Measurements from ENCODE around the gene SOX12. TPM values are rescaled to one million over a fixed set of nuclear protein-coding genes. Genes with fewer than 3 reads are reported as not detected.

The SOX12 gene
- total RNA-seq, 1 experiment from 2014 or later = 59.1 TPM

DNA sequence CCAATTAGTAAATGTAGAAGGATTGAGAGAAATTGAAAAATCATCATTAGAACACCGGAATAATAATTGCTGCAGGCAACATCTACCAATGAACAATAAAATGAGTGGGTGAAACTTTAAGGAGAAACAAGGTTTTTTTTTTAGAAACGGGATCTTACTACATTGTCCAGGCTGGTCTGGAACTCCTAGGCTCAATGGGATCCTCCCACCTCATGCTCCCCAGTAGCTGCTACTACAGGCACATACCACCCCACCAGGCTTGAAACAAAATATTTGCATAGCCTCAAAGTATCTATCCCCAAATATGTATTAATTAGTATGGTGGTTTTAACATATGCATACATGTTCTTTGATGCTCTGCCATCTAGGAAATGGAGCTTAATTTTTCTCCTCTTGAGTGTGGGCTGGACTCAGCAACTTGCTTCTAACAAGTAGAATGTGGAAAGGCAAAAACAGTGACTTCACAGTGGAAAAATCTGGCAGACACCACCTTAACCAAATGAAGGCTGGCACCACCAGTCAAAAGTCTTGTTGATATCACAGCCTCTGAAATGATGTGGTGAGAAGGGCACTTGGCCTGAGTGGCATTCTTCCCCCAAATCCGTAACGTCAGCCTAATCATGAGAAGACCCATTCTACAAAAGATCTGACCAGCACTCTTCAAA is 33.7 kb downstream of the SOX12 start:
- Mint-ChIP-seq H3K9me3 (no peaks in the 10 kb centered on the region), H3K27ac (no peak overlapping the region), H3K4me3 (no peak overlapping the region), H3K4me1 (peaks cover 15% of the 10 kb centered on the region), H3K27me3 (ENCODE audit: low read depth) (no peaks in the 10 kb centered on the region), H3K36me3 (no peaks in the 10 kb centered on the region)
- DNase-seq (ENCODE audit: low spot score) (no peak), ATAC-seq (no peak)
- CTCF ChIA-PET = interaction anchor here (0.6 to 4.7 kb wide), 4 partner anchors 22 to 94 kb away, joined by 3 to 38 read pairs (median 4); no protein-coding TSS in a partner anchor
- TF ChIP-seq, protein P1, sequence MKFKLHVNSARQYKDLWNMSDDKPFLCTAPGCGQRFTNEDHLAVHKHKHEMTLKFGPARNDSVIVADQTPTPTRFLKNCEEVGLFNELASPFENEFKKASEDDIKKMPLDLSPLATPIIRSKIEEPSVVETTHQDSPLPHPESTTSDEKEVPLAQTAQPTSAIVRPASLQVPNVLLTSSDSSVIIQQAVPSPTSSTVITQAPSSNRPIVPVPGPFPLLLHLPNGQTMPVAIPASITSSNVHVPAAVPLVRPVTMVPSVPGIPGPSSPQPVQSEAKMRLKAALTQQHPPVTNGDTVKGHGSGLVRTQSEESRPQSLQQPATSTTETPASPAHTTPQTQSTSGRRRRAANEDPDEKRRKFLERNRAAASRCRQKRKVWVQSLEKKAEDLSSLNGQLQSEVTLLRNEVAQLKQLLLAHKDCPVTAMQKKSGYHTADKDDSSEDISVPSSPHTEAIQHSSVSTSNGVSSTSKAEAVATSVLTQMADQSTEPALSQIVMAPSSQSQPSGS (CRISPR knock-in tag; IDR thresholded peaks at IDR 0.05; ENCODE audit: borderline replicate concordance, low read depth) = no peak
- TF ChIP-seq ZNF121 (CRISPR knock-in tag; IDR thresholded peaks at IDR 0.05) (0 out of 2 replicates have a peak, but pooled peaks have one; percentile 34), ZNF138 (CRISPR knock-in tag; conservative IDR thresholded peaks at IDR 0.05) (no peak)
- POLR2A ChIA-PET = interaction anchor here (0.6 kb wide), 1 partner anchor 103 kb away, joined by 5 read pairs; the partner anchor contains the start of gene TBC1D20

DNA sequence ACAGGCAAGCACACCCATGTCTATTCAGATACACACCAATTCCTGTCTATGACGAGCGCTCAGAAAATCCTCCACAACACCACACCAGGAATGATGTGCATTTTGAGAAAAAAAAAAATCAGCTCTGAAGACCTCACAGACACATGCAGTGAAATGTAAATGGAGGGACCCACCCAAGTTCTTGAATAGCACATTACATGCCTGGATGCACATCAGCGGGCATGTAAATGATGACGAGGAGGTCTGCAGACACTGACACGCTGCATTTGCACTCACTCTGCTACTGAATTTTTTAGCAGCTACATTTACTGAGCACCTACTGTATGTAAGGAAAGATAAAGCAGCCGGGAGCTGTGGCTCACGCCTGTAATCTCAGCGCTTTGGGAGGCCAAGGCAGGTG is 36.2 kb downstream of the SOX12 start:
- Mint-ChIP-seq H3K36me3 (no peaks in the 10 kb centered on the region), H3K4me3 (no peak overlapping the region), H3K4me1 (peaks cover 23% of the 10 kb centered on the region), H3K9me3 (no peaks in the 10 kb centered on the region), H3K27ac (no peak overlapping the region), H3K27me3 (ENCODE audit: low read depth) (peaks cover 3% of the 10 kb centered on the region; the same call in 1 of the 2 replicates)
- ChIA-PET CTCF (interaction anchor here (0.9 to 4.7 kb wide), 9 partner anchors 10 to 377 kb away, joined by 3 to 38 read pairs (median 9); partner anchors contain the start of gene TRIB3), POLR2A (no interaction called here)
- DNase-seq (ENCODE audit: low spot score) (no peak), ATAC-seq (no peak)
- TF ChIP-seq, protein P2, sequence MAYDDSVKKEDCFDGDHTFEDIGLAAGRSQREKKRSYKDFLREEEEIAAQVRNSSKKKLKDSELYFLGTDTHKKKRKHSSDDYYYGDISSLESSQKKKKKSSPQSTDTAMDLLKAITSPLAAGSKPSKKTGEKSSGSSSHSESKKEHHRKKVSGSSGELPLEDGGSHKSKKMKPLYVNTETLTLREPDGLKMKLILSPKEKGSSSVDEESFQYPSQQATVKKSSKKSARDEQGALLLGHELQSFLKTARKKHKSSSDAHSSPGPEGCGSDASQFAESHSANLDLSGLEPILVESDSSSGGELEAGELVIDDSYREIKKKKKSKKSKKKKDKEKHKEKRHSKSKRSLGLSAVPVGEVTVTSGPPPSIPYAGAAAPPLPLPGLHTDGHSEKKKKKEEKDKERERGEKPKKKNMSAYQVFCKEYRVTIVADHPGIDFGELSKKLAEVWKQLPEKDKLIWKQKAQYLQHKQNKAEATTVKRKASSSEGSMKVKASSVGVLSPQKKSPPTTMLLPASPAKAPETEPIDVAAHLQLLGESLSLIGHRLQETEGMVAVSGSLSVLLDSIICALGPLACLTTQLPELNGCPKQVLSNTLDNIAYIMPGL (CRISPR knock-in tag; IDR thresholded peaks at IDR 0.05) = no peak
- TF ChIP-seq HMGA2 (CRISPR knock-in tag; IDR thresholded peaks at IDR 0.05) (no peak), GABPB1 (CRISPR knock-in tag; IDR thresholded peaks at IDR 0.05) (0 out of 2 replicates have a peak, but pooled peaks have one; percentile 1)

DNA sequence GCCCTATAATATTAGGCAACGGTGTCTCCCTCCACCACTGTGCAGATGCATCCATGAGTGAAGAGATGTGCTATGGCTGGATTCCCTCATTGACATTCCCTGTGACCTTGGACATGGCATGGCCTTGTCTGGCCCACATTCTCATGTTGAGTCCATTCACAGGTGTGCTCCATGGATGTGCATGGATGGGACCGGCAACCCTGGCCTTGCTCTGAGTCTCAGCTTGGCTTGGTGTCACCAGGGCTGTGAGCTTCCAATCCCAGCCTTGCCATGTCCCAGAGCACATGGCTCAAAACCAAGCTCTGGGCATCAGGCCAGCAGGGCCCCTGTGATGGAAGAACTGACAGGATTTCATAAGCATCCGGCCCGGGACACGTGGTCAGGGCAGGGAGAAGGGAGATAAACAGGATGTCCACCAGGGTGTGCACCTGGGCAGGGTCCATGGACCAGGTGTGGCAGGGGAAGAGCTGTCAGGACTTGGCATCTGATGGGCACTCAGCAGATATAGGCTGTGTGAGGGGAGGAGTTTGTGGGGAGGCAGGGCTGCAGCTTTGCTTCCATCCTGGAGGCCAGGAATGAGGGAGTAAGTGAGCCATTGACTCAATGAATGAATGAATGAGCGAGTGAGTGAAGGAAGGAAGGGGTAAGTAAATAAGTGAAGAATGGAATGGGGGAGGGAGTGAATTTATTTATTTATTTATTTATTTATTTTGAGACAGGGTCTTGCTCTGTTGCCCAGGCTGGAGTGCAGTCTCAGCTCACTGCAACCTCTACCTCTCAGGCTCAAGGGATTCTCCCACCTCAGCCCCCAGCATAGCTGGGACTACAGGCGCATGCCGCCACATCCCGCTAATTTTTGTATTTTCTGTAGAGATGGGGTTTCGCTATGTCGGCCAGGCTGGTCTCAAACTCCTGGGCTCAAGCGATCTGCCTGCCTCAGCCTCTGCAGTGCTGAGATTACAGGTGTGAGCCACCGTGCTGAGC is 37.2 kb downstream of the SOX12 start:
- Mint-ChIP-seq H3K9me3 (no peaks in the 10 kb centered on the region), H3K27me3 (ENCODE audit: low read depth) (peaks cover 3% of the 10 kb centered on the region; the same call in 1 of the 2 replicates)

More for the DNA sequence above, 37.2 kb downstream of the SOX12 start:
- ATAC-seq (peak; percentile 71), DNase-seq (ENCODE audit: low spot score) (peak; percentile 57)
- Mint-ChIP-seq H3K4me3 (no peak overlapping the region), H3K4me1 (peaks cover 23% of the 10 kb centered on the region), H3K27ac (no peak overlapping the region), H3K36me3 (no peaks in the 10 kb centered on the region)
- ChIA-PET POLR2A (interaction anchor here (0.6 to 1.6 kb wide), 4 partner anchors 12 to 72 kb away, joined by 3 to 6 read pairs (median 4); partner anchors contain the start of gene TRIB3), CTCF (interaction anchor here (0.8 to 4.7 kb wide), 22 partner anchors 8 to 378 kb away, joined by 3 to 38 read pairs (median 3); partner anchors contain the start of genes NRSN2 and TRIB3)
- peak; percentile 100 for TF ChIP-seq GABPB1 (CRISPR knock-in tag; IDR thresholded peaks at IDR 0.05)
- TF ChIP-seq, protein P3, sequence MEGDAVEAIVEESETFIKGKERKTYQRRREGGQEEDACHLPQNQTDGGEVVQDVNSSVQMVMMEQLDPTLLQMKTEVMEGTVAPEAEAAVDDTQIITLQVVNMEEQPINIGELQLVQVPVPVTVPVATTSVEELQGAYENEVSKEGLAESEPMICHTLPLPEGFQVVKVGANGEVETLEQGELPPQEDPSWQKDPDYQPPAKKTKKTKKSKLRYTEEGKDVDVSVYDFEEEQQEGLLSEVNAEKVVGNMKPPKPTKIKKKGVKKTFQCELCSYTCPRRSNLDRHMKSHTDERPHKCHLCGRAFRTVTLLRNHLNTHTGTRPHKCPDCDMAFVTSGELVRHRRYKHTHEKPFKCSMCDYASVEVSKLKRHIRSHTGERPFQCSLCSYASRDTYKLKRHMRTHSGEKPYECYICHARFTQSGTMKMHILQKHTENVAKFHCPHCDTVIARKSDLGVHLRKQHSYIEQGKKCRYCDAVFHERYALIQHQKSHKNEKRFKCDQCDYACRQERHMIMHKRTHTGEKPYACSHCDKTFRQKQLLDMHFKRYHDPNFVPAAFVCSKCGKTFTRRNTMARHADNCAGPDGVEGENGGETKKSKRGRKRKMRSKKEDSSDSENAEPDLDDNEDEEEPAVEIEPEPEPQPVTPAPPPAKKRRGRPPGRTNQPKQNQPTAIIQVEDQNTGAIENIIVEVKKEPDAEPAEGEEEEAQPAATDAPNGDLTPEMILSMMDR (IDR thresholded peaks at IDR 0.05) = peak; percentile 28; the same call in 1 of the 2 replicates
- TF ChIP-seq, protein P4, sequence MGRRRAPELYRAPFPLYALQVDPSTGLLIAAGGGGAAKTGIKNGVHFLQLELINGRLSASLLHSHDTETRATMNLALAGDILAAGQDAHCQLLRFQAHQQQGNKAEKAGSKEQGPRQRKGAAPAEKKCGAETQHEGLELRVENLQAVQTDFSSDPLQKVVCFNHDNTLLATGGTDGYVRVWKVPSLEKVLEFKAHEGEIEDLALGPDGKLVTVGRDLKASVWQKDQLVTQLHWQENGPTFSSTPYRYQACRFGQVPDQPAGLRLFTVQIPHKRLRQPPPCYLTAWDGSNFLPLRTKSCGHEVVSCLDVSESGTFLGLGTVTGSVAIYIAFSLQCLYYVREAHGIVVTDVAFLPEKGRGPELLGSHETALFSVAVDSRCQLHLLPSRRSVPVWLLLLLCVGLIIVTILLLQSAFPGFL (CRISPR knock-in tag; IDR thresholded peaks at IDR 0.05; ENCODE audit: borderline replicate concordance) = peak; percentile 52; the same call in 1 of the 2 replicates
- TF ChIP-seq, protein P5, sequence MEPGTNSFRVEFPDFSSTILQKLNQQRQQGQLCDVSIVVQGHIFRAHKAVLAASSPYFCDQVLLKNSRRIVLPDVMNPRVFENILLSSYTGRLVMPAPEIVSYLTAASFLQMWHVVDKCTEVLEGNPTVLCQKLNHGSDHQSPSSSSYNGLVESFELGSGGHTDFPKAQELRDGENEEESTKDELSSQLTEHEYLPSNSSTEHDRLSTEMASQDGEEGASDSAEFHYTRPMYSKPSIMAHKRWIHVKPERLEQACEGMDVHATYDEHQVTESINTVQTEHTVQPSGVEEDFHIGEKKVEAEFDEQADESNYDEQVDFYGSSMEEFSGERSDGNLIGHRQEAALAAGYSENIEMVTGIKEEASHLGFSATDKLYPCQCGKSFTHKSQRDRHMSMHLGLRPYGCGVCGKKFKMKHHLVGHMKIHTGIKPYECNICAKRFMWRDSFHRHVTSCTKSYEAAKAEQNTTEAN (CRISPR knock-in tag; IDR thresholded peaks at IDR 0.05) = no peak
- TF ChIP-seq, protein P6, sequence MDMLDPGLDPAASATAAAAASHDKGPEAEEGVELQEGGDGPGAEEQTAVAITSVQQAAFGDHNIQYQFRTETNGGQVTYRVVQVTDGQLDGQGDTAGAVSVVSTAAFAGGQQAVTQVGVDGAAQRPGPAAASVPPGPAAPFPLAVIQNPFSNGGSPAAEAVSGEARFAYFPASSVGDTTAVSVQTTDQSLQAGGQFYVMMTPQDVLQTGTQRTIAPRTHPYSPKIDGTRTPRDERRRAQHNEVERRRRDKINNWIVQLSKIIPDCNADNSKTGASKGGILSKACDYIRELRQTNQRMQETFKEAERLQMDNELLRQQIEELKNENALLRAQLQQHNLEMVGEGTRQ (CRISPR knock-in tag; IDR thresholded peaks at IDR 0.05) = peak; percentile 64
- TF ChIP-seq, protein P7, sequence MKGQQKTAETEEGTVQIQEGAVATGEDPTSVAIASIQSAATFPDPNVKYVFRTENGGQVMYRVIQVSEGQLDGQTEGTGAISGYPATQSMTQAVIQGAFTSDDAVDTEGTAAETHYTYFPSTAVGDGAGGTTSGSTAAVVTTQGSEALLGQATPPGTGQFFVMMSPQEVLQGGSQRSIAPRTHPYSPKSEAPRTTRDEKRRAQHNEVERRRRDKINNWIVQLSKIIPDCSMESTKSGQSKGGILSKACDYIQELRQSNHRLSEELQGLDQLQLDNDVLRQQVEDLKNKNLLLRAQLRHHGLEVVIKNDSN (CRISPR knock-in tag; IDR thresholded peaks at IDR 0.05) = peak; percentile 65; the same call in 1 of the 2 replicates
- TF ChIP-seq, protein P8, sequence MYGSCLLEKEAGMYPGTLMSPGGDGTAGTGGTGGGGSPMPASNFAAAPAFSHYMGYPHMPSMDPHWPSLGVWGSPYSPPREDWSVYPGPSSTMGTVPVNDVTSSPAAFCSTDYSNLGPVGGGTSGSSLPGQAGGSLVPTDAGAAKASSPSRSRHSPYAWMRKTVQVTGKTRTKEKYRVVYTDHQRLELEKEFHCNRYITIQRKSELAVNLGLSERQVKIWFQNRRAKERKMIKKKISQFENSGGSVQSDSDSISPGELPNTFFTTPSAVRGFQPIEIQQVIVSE (CRISPR knock-in tag; IDR thresholded peaks at IDR 0.05; ENCODE audit: borderline replicate concordance) = no peak
- TF ChIP-seq, protein P9, sequence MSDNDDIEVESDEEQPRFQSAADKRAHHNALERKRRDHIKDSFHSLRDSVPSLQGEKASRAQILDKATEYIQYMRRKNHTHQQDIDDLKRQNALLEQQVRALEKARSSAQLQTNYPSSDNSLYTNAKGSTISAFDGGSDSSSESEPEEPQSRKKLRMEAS (CRISPR knock-in tag; IDR thresholded peaks at IDR 0.05) = peak; percentile 70

Measured in WTC11 (cell line).